Right forelimb (tissue), 1 donor: ENCODE results near the gene DLG2.
"Not testable (repeated sequence)": the region's sequence is repeated elsewhere in the genome, so short reads cannot be mapped to it uniquely, and the experiment has no call there.

Experiments
- DNase-seq: peaks from one replicate; pipeline ENCODE4 v3.0.0-alpha.2; 2018

Gene DLG2

GRCh38 chr11:84819128-84819527, 808.0 kb downstream of the DLG2 start:
- DNase-seq, result no peak

- no peak for DNase-seq
Measured at GRCh38 chr11:84817998-84818397, 809.1 kb downstream of the DLG2 start.

GRCh38 chr11:84812471-84812969, 814.6 kb downstream of the DLG2 start:
- DNase-seq, result no peak

DNA sequence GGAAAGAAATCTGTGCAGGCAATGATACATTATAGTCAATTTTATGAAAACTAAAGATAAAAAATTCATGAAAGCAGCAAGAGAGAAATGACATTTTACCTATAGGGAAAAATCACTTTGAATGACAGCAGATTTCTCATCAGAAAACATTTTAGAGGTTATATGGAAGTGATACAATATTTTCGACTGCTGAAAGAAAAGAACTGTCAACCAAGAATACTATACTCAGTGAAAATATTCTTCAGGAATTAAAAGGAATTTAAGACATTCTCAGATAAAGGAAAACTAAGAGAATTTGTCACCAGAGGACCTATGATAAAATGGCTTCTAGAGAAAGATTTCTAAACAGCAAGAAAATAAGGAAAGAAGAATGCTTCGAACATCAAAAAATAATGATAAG, 820.8 kb downstream of the DLG2 start:
- no peak for DNase-seq

GRCh38 chr11:84804041-84804440, 823.1 kb downstream of the DLG2 start:
- DNase-seq, result no peak

DNA sequence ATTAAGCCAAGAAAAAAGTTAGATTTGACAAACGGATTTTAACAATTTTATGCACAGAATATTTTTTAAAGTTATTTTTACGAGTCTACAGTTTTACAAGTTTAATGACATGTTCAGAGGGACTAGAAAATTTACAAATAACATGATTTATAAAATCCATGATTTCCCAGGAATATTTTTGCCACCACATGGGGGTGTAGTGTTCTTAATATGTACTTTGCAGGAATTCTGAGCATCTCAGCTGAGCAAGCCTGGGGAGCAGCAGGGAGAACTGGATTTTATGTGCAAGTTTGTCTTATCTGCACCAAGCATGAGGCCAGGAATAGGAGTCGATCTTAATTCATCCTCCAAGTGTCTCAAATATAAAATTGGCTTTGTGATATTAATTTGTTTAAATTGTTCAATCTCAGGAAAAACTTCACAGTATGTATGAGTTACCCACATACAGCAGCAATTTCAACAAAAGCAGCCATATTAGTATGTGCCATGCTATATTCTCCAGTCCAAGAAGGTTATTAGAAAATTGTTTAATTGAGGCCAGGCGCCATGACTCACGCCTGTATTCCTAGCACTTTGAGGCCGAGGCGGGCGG, 826.3 kb downstream of the DLG2 start:
- no peak for DNase-seq

- no peak for DNase-seq
Measured at GRCh38 chr11:84799112-84799511, 828.0 kb downstream of the DLG2 start.

DNA sequence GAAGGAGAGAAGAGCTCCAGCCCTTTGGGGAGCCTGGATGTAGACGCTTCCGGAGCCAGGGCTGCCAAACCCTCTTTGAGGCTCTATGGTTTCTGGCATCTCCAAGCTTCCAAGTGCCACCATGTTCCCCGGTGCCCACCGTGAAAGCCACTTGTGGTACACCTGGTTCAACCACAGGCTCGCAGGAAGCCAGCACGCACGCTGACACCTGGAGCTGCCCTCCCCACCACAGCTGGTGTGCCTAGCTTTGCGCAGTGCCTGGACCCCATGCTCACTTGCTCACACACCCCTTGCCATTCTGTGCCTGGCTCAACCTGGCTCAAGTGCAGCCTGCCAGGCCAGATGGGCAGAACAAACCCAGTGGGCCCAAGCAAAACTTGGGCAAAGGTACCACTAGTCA, 831.4 kb downstream of the DLG2 start:
- DNase-seq, result no peak

GRCh38 chr11:84794663-84795443, 832.3 kb downstream of the DLG2 start:
- DNase-seq, result no peak

DNA sequence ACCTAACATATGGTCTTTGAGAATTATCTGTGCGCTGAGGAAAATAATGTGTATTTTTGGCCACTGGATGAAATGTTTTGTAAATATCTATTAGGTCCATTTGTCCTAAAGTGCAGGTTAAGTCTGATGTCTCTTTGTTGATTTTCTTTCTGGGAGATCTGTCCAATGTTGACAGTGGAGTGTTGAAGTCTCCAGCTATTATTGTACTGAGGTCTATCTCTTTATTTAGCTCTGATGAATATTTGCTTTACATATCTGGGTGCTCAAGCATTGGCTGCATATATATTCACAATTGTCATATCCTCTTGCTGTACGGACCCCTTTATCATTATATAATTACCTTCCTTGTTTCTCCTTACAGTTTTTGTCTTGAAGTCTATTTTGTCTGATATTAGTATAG, 833.8 kb downstream of the DLG2 start:
- no peak for DNase-seq

DNA sequence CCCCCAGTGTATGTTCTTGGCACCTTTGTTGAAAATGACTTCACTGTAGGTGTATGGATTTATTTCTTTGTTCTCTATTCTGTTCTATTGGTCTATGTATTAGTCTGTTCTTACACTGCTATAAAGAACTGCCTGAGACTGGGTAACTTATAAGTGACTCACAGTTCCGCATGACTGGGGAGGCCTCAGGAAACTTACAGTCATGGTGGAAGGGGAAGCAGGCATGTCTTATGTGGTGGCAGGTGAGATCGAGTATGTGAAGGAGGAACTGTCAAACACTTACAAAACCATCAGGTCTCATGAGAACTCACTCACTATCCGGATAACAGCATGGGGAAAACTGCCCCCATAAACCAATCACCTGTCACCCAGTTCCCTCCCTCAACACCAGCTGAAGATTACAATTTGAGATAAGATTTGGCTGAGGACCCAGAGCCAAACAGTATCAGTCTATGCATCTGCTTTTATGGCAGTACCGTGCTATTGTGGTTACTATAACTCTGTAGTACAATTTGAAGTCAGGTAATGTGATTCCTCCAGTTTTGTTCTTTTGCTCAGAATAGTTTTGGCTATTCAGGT, 836.2 kb downstream of the DLG2 start:
- no peak for DNase-seq

DNA sequence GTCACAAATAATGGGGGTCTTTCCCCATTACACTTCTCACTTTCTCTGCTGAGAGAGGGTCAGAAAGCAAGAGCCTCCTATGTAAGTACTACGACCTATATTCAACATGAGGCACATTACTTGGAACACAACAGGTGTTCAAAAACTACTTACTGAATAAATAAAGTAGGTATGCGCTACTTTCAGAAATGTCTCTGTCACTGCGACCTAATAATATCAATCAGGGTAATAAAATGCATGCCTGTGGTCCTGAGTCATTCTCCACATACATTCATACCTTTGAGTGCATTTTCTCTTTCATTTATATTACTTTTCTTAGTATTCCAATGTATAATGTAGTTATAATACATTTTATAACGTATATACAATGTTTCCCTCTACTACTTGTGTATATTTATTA, 838.9 kb downstream of the DLG2 start:
- no peak for DNase-seq

GRCh38 chr11:84784158-84784557, 843.0 kb downstream of the DLG2 start:
- DNase-seq, result not testable (repeated sequence)

- no peak for DNase-seq
Measured at GRCh38 chr11:84780689-84781293, 846.4 kb downstream of the DLG2 start.

GRCh38 chr11:84775503-84775902, 851.6 kb downstream of the DLG2 start:
- DNase-seq, result no peak

DNA sequence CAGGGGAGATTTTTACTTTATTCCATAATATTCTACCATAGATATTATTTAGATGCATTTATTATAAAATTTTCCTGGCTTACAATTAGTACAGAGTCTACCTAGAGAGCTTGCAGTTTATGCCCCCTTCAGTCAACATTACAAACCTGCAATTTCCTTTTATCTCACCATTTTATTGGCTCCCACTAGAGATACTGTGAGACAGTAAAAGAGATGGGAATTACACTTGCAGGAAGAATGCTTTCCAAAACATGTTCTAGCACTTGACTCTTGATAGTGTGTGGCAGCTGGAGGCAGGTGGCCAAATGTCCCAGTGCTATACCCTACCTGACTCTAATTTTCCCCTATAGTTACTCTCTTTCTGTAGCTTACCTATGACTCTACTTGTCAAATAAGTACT, 863.2 kb downstream of the DLG2 start:
- no peak for DNase-seq

DNA sequence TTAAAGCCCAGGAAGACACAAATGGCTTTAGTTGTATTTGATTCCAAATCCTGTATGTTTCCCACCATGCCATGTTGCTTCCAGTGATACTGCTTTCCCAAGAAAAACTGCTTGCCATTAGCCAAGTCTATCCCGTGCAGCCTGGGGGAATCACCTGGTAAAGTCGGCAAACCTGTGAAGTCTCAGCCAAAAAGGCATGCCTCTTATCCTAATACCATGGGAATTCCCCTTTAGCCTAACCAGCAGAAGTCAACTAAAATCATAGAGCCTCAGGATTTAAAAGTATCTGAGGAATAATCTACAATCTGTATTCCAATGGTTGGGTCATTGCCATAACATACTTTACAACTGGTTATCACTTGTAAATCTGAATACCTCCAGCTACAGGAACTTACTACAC, 869.4 kb downstream of the DLG2 start:
- DNase-seq, result no peak

- no peak for DNase-seq
Measured at GRCh38 chr11:84751371-84751770, 875.8 kb downstream of the DLG2 start.

DNA sequence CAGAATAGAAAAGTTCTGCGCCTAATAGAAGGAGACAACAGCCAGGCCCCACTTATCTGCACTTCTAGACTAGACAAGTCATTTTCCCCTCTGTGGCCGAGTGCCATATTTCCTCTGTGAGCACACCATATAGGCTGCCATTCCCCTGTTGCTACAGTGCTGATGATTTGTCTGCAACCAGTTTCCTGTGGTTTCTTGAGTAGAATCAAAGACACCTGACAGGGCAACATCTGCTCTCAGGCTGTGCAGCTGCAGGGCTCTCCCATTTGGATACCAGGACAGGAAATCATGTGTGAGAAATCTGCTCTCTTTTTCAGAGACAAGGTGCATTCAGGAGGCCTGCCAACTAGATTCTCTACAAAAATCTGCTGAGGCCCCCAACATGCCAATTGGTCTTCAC, 879.3 kb downstream of the DLG2 start:
- no peak for DNase-seq

DNA sequence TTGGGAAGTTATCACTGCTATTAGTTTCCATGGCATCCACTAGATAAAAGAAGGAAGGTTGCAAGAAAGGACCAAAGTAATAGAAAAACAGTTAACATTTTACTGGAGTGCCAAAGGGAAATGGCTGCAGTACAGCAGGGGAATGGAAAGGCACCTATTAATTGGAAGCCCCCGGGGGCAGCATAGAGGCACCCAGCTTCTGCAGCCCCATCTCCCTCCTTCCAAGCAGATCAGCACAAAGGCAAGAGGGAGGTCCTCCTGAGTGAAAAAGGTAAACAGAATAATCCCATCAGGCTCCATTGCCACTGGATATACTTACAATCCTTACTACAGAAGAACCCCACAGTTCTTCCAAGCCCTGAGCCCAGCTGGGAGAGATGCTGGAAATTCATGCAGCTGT, 887.1 kb downstream of the DLG2 start:
- DNase-seq, result no peak

DNA sequence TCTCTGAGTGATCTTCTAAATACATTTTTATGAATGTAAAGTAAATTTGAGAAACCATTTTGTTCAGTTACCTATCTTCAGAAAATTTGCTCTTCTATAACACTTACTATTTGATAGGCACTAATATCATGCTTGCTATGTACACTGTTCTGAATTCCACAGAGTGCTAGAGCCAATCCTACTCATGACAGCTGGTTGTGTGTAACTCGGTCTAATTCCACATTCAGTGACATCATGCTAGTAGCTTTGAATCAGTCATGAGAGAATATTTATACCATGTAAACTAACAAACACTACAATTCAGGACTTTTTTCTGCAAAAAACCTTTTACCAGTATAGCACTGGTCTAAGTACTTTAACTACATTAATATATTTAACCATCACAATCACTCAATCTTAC, 902.9 kb downstream of the DLG2 start:
- no peak for DNase-seq

- no peak for DNase-seq
Measured at GRCh38 chr11:84722583-84723108, 904.5 kb downstream of the DLG2 start.

DNA sequence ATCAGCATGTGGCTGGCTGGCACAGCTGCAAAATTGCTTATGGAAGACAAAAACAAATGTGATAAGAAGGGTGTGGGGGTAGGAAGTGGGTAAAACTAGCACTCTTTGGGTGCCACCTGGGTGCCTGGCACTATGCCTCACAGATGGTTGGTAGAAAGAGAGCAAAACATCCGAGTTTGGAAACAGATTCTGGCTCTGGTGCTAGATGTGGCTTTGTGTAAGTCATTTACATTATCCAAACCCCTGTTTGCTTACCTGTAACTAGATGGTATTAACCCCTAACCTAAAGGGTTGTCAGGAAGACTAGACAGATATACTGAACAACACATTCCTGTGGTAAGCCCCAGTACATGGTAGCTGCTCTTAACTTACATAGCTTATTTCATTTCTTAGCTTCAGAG, 905.6 kb downstream of the DLG2 start:
- no peak for DNase-seq
